HG03354 (cell line): ENCODE data around the gene STAMBP.
"Not testable (repeated sequence)": the region's sequence is repeated elsewhere in the genome, so short reads cannot be mapped to it uniquely, and the experiment has no call there.

Experiments
- ATAC-seq: cut with Tn5 transposase; IDR thresholded peaks from one replicate; pipeline ENCODE4 v1.9.1; 2021; ENCODE audit warnings: mild to moderate bottlenecking; ENCODE audit not compliant: unreplicated experiment, poor library complexity, severe bottlenecking

Gene STAMBP

GRCh38 chr2:73902284-73902683 is 73.5 kb downstream of the STAMBP start:
- no peak for ATAC-seq

- no peak for ATAC-seq
Measured at GRCh38 chr2:73903313-73903712, 74.6 kb downstream of the STAMBP start.

GRCh38 chr2:73903949-73904613 is 75.3 kb downstream of the STAMBP start:
- ATAC-seq, result not testable (repeated sequence)

- ATAC-seq, result no peak
Measured at GRCh38 chr2:73904952-73905351, 76.2 kb downstream of the STAMBP start.

GRCh38 chr2:73906847-73907505 is 78.2 kb downstream of the STAMBP start:
- no peak for ATAC-seq

GRCh38 chr2:73907840-73908452 is 79.2 kb downstream of the STAMBP start:
- ATAC-seq, result no peak

GRCh38 chr2:73908689-73909652 is 80.2 kb downstream of the STAMBP start:
- ATAC-seq, result no peak

- no peak for ATAC-seq
Measured at GRCh38 chr2:73910873-73911547, 82.2 kb downstream of the STAMBP start.

- ATAC-seq, result no peak
Measured at GRCh38 chr2:73911548-73912208, 82.9 kb downstream of the STAMBP start.

GRCh38 chr2:73913414-73914054 is 84.8 kb downstream of the STAMBP start:
- no peak for ATAC-seq

GRCh38 chr2:73914667-73915066 is 85.9 kb downstream of the STAMBP start:
- no peak for ATAC-seq

GRCh38 chr2:73915437-73915993 is 86.8 kb downstream of the STAMBP start:
- ATAC-seq, result no peak

- no peak for ATAC-seq
Measured at GRCh38 chr2:73916666-73917065, 87.9 kb downstream of the STAMBP start.

GRCh38 chr2:73917296-73917695 is 88.5 kb downstream of the STAMBP start:
- no peak for ATAC-seq

- no peak for ATAC-seq
Measured at GRCh38 chr2:73917696-73918207, 89.0 kb downstream of the STAMBP start.

GRCh38 chr2:73918856-73919255 is 90.1 kb downstream of the STAMBP start:
- ATAC-seq, result no peak

GRCh38 chr2:73919596-73920228 is 91.0 kb downstream of the STAMBP start:
- no peak for ATAC-seq
